Lower leg skin (tissue), 3 donors: ENCODE results near the gene FTO.

Experiments
- POLR2A ChIP-seq, 2 donors: fragments of 450-650 bp; IDR thresholded peaks; one replicate each; pipeline ENCODE4 v1.6.1; 2016 to 2017; ENCODE audit warnings: antibody characterized with exemption in 2 of 2, mild to moderate bottlenecking in 1 of 2, moderate library complexity in 1 of 2
- TF ChIP-seq, protein P1 (sequence below), 3 donors: fragments of 450-650 bp; IDR thresholded peaks; one replicate each; pipeline ENCODE4 v1.5.1; 2016; ENCODE audit warnings: antibody characterized with exemption in 3 of 3, mild to moderate bottlenecking in 3 of 3, moderate library complexity in 2 of 3

DNA sequence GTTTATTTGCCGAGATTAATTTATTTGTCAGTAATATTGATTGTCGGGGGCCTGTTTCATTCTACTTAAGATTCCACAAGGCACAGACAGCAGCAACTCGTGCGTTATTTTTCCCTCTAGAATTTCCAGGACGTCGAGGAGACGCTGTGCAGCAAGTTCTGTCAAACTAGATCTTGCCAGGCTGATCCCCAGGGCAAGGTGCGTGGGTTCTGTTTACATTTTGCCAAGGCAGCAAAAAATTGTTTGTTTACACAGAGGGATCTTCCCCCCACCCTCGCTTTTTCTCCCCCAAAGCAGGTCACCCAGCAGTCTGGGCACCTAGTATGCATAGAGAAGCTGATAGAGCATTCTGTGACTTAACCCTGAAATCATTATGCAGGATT lies 471.2 kb downstream of the FTO start:
- TF ChIP-seq, protein P1, sequence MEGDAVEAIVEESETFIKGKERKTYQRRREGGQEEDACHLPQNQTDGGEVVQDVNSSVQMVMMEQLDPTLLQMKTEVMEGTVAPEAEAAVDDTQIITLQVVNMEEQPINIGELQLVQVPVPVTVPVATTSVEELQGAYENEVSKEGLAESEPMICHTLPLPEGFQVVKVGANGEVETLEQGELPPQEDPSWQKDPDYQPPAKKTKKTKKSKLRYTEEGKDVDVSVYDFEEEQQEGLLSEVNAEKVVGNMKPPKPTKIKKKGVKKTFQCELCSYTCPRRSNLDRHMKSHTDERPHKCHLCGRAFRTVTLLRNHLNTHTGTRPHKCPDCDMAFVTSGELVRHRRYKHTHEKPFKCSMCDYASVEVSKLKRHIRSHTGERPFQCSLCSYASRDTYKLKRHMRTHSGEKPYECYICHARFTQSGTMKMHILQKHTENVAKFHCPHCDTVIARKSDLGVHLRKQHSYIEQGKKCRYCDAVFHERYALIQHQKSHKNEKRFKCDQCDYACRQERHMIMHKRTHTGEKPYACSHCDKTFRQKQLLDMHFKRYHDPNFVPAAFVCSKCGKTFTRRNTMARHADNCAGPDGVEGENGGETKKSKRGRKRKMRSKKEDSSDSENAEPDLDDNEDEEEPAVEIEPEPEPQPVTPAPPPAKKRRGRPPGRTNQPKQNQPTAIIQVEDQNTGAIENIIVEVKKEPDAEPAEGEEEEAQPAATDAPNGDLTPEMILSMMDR (IDR thresholded peaks at IDR 0.05), result no peak
- TF ChIP-seq POLR2A (IDR thresholded peaks at IDR 0.05), result no peak
